Measurements from ENCODE around the gene ADAM33. TPM values are rescaled to one million over a fixed set of nuclear protein-coding genes. Genes with fewer than 3 reads are reported as not detected.

Gene ADAM33
- total RNA-seq, 2 donors from 2014 or later: 6.7 to 8.1 TPM

DNA sequence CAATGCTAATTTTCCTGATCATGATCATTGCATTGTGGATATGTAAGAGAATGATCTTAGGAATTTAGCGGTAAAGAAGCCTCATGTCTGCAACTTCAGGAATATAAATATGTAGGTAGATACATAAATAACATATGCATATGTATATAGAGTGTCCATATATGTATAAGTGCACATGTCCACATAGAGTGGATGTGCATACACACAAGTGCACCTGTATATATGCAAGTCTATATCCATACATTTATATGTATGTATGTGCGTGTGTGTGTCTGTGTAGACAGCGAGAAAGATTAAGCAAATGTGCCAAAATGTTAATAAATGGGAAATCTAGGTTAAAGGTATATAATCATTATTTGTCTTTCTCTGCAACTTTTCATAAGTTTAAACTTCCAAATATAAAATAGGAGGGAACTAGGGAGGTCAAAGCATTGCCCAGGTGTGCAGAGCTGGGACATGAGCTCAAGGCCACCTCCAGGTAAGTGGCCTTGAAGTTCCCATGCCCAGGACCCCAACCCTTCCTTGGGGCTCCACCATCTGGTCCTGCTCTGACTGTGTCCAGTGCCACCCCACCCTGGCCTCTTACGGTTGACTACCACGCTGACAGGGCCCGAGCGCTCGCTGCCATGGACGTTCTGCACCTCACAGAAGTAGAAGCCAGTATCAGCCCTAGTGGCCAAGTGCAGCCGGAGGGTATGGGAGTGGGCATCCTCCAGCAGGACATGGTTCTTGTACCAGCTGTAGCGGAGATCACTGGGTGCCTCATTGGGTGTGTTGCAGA lies 21.0 kb upstream of the ADAM33 start:
- H3K4me1 ChIP-seq: no peaks in the 10 kb centered on the region
- intact Hi-C loops (cut with DNase I): no loop called here
- H3K9me3 ChIP-seq: no peaks in the 10 kb centered on the region
- H3K36me3 ChIP-seq: no peaks in the 10 kb centered on the region
- H3K27me3 ChIP-seq: no peaks in the 10 kb centered on the region
- no peak overlapping the region for H3K27ac ChIP-seq
- no peak for TF ChIP-seq CTCF (IDR thresholded peaks at IDR 0.05)
- no peak overlapping the region for H3K4me3 ChIP-seq
- DNase-seq: no peak
- no peak overlapping the region for H3K9ac ChIP-seq (ENCODE audit: low read depth in 2 of 2, low read length in 2 of 2)

GRCh38 chr20:3701061-3701998 lies 19.5 kb upstream of the ADAM33 start:
- no peak for TF ChIP-seq CTCF (IDR thresholded peaks at IDR 0.05)
- Histone ChIP-seq H3K9ac (ENCODE audit: low read depth in 2 of 2, low read length in 2 of 2) (no peak overlapping the region), H3K9me3 (no peaks in the 10 kb centered on the region), H3K4me1 (no peaks in the 10 kb centered on the region), H3K36me3 (no peaks in the 10 kb centered on the region), H3K27ac (no peak overlapping the region), H3K4me3 (no peak overlapping the region), H3K27me3 (no peaks in the 10 kb centered on the region)
- intact Hi-C loops (cut with DNase I): no loop called here
- no peak for DNase-seq

- intact Hi-C loops (cut with DNase I): no loop called here
- Histone ChIP-seq H3K4me3 (no peak overlapping the region), H3K4me1 (no peaks in the 10 kb centered on the region), H3K36me3 (no peaks in the 10 kb centered on the region), H3K27ac (no peak overlapping the region), H3K27me3 (no peaks in the 10 kb centered on the region), H3K9me3 (no peaks in the 10 kb centered on the region), H3K9ac (ENCODE audit: low read depth in 2 of 2, low read length in 2 of 2) (no peak overlapping the region)
- TF ChIP-seq CTCF (IDR thresholded peaks at IDR 0.05): no peak
- no peak for DNase-seq
These were observed 17.2 kb upstream of the ADAM33 start for GRCh38 chr20:3699037-3699436.

DNA sequence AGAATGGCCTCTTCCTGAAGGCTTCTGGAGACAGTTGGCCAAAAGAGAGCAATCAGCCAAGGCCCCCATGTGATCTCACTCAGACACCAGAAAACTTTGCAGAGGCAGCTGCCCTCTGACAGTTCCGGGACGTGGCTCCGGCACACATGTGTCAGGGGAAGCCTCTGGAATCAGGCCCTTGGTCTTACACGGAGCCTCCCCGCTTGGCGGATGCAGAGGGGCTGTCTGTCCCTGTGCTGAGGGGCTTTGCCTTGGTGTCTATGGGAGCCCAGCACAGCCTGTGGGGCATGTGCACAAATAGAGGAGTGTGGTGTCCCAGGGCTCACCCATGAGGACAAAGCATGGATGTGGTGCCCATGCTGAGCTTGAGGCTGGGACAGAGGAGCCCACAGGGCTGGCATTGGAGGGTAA lies 16.8 kb upstream of the ADAM33 start:
- no peak for DNase-seq
- no peak overlapping the region for H3K27ac ChIP-seq
- H3K4me3 ChIP-seq: no peak overlapping the region
- TF ChIP-seq CTCF (IDR thresholded peaks at IDR 0.05): no peak
- H3K9me3 ChIP-seq: no peaks in the 10 kb centered on the region
- H3K27me3 ChIP-seq: no peaks in the 10 kb centered on the region
- no peak overlapping the region for H3K9ac ChIP-seq (ENCODE audit: low read depth in 2 of 2, low read length in 2 of 2)
- H3K4me1 ChIP-seq: no peaks in the 10 kb centered on the region
- H3K36me3 ChIP-seq: no peaks in the 10 kb centered on the region
- intact Hi-C loops (cut with DNase I): no loop called here

GRCh38 chr20:3697588-3698305 lies 15.9 kb upstream of the ADAM33 start:
- DNase-seq: no peak

More at GRCh38 chr20:3697588-3698305, 15.9 kb upstream of the ADAM33 start:
- no peaks in the 10 kb centered on the region for H3K36me3 ChIP-seq
- H3K9me3 ChIP-seq: no peaks in the 10 kb centered on the region
- intact Hi-C loops (cut with DNase I): no loop called here
- H3K4me3 ChIP-seq: no peak overlapping the region
- H3K27me3 ChIP-seq: no peaks in the 10 kb centered on the region
- H3K27ac ChIP-seq: no peak overlapping the region
- no peaks in the 10 kb centered on the region for H3K4me1 ChIP-seq
- no peak overlapping the region for H3K9ac ChIP-seq (ENCODE audit: low read depth in 2 of 2, low read length in 2 of 2)
- TF ChIP-seq CTCF (IDR thresholded peaks at IDR 0.05): no peak
